CD4-positive, CD25-positive, alpha-beta regulatory T cell (primary cell): ENCODE measurements around the gene LEP. TPM values are rescaled to one million over a fixed set of nuclear protein-coding genes. Genes with fewer than 3 reads are reported as not detected.

Experiments used
- ATAC-seq, 2 donors: fragments of 150-1000 bp; cut with Tn5 transposase; one replicate each; pipeline ENCODE4 v1.10.0; 2021; ENCODE audit warnings: low read depth in 2 of 2, moderate number of reproducible peaks in 2 of 2, moderate library complexity in 1 of 2
- DNase-seq, 3 donors: peaks; one replicate each; pipeline versions ENCODE4 v3.0.0 to v3.0.0-alpha.2; 2012 to 2022; ENCODE audit warnings: mixed read lengths in 1 of 3
- H3K27ac ChIP-seq: one replicate; pipeline ENCODE4 v1.7.0; 2013; ENCODE audit warnings: mild to moderate bottlenecking, low read length; ENCODE audit not compliant: insufficient read depth, poor library complexity, severe bottlenecking
- H3K27me3 ChIP-seq: one replicate; pipeline ENCODE4 v1.7.0; 2013; ENCODE audit warnings: low read length; ENCODE audit not compliant: control insufficient read depth, insufficient read depth
- H3K36me3 ChIP-seq: one replicate; pipeline ENCODE4 v1.7.0; 2013; ENCODE audit warnings: mild to moderate bottlenecking, low read length, moderate library complexity; ENCODE audit not compliant: control insufficient read depth, insufficient read depth
- H3K4me1 ChIP-seq: 2 replicates; pipeline ENCODE4 v1.7.0; 2013; ENCODE audit warnings: mild to moderate bottlenecking, low read length; ENCODE audit not compliant: insufficient read depth, control insufficient read depth, poor library complexity, severe bottlenecking
- H3K4me3 ChIP-seq: one replicate; pipeline ENCODE4 v1.7.0; 2013; ENCODE audit warnings: low read depth, mild to moderate bottlenecking, low read length, moderate library complexity
- H3K9me3 ChIP-seq, 2 experiments: 1 replicate in 1 of 2; 2 replicates in 1 of 2; pipeline ENCODE4 v1.7.0; 2013; ENCODE audit warnings: low read length in 2 of 2, mild to moderate bottlenecking in 1 of 2, moderate library complexity in 1 of 2; ENCODE audit not compliant: control insufficient read depth in 2 of 2
- H3K27ac Mint-ChIP-seq, 3 donors: one replicate each; pipeline ENCODE4 v1.8.0; 2020 to 2022; ENCODE audit warnings: mild to moderate bottlenecking in 3 of 3, mixed read lengths in 3 of 3, moderate library complexity in 2 of 3
- H3K27me3 Mint-ChIP-seq: one replicate; pipeline ENCODE4 v1.8.0; 2022; ENCODE audit warnings: mild to moderate bottlenecking, mixed read lengths
- H3K36me3 Mint-ChIP-seq: one replicate; pipeline ENCODE4 v1.8.0; 2020; ENCODE audit warnings: mixed read lengths
- H3K4me1 Mint-ChIP-seq, 4 donors: one replicate each; pipeline ENCODE4 v1.8.0; 2020 to 2022; ENCODE audit warnings: mixed read lengths in 4 of 4, mild to moderate bottlenecking in 1 of 4
- H3K4me3 Mint-ChIP-seq, 4 donors: one replicate each; pipeline ENCODE4 v1.8.0; 2020 to 2022; ENCODE audit warnings: mild to moderate bottlenecking in 4 of 4, mixed read lengths in 4 of 4, moderate library complexity in 3 of 4
- H3K9me3 Mint-ChIP-seq, 7 donors: one replicate each; pipeline ENCODE4 v1.8.0; 2020 to 2022; ENCODE audit warnings: mixed read lengths in 7 of 7, mild to moderate bottlenecking in 3 of 7, moderate library complexity in 2 of 7
- polyA plus RNA-seq, 4 donors: library from polyadenylated mRNA; unstranded; fragments of 300-500 nt; fragmentation: Illumina TruSeq; gene quantifications; one replicate each; pipeline ENCODE4 v1.2.3, GENCODE V29; 2021
- total RNA-seq: library from RNA; stranded (reverse); gene quantifications from one replicate; pipeline ENCODE4 v1.2.3, GENCODE V29; 2022

The LEP gene
- total and polyA plus RNA-seq, 5 donors from 2014 or later = not detected

- Mint-ChIP-seq H3K4me1 (no peaks in the 10 kb centered on the region), H3K27me3 (peaks cover 11% of the 10 kb centered on the region), H3K36me3 (no peaks in the 10 kb centered on the region), H3K27ac (no peak overlapping the region), H3K9me3 (peaks cover 0 to 1% (median 0%) of the 10 kb centered on the region in 7 donors), H3K4me3 (no peak overlapping the region)
- no peak overlapping the region for H3K4me3 ChIP-seq
- ATAC-seq (no peak), DNase-seq (no peak)
- H3K27me3 ChIP-seq = peaks cover 8% of the 10 kb centered on the region
- no peaks in the 10 kb centered on the region for H3K9me3 ChIP-seq
- no peaks in the 10 kb centered on the region for H3K36me3 ChIP-seq
- no peaks in the 10 kb centered on the region for H3K4me1 ChIP-seq
- no peak overlapping the region for H3K27ac ChIP-seq
These were observed 25.8 kb upstream of the LEP start for GRCh38 chr7:128215281-128215680.

- H3K4me3 ChIP-seq = no peak overlapping the region
- Mint-ChIP-seq H3K36me3 (no peaks in the 10 kb centered on the region), H3K4me3 (no peak overlapping the region), H3K4me1 (no peaks in the 10 kb centered on the region), H3K9me3 (peaks cover 0 to 1% (median 0%) of the 10 kb centered on the region in 7 donors), H3K27ac (no peak overlapping the region), H3K27me3 (peaks cover 15% of the 10 kb centered on the region)
- H3K4me1 ChIP-seq = no peaks in the 10 kb centered on the region
- ATAC-seq (no peak), DNase-seq (no peak)
- H3K9me3 ChIP-seq = no peaks in the 10 kb centered on the region
- peaks cover 8% of the 10 kb centered on the region for H3K27me3 ChIP-seq
- no peak overlapping the region for H3K27ac ChIP-seq
- H3K36me3 ChIP-seq = no peaks in the 10 kb centered on the region
These were observed 25.3 kb upstream of the LEP start for GRCh38 chr7:128215739-128216138.

- Mint-ChIP-seq H3K9me3 (peaks cover 0 to 1% (median 0%) of the 10 kb centered on the region in 7 donors), H3K27me3 (peaks cover 29% of the 10 kb centered on the region), H3K4me1 (no peaks in the 10 kb centered on the region), H3K36me3 (no peaks in the 10 kb centered on the region), H3K27ac (peak overlapping the region in 1 of 3 donors; percentile 45), H3K4me3 (no peak overlapping the region)
- DNase-seq = no peak
- H3K4me3 ChIP-seq = no peak overlapping the region
- no peaks in the 10 kb centered on the region for H3K36me3 ChIP-seq
- no peaks in the 10 kb centered on the region for H3K4me1 ChIP-seq
- ATAC-seq = no peak
- H3K9me3 ChIP-seq = no peaks in the 10 kb centered on the region
- peaks cover 8% of the 10 kb centered on the region for H3K27me3 ChIP-seq
- H3K27ac ChIP-seq = no peak overlapping the region
These were observed 23.9 kb upstream of the LEP start for GRCh38 chr7:128217030-128217805.

- Histone ChIP-seq H3K4me3 (no peak overlapping the region), H3K9me3 (no peaks in the 10 kb centered on the region), H3K36me3 (no peaks in the 10 kb centered on the region), H3K27me3 (peaks cover 8% of the 10 kb centered on the region), H3K27ac (no peak overlapping the region), H3K4me1 (no peaks in the 10 kb centered on the region)
- no peak overlapping the region for H3K27ac Mint-ChIP-seq
- no peaks in the 10 kb centered on the region for H3K4me1 Mint-ChIP-seq
- ATAC-seq = no peak
- peaks cover 0 to 1% (median 0%) of the 10 kb centered on the region in 7 donors for H3K9me3 Mint-ChIP-seq
- H3K4me3 Mint-ChIP-seq = no peak overlapping the region
- DNase-seq = no peak
- H3K27me3 Mint-ChIP-seq = peaks cover 29% of the 10 kb centered on the region
- no peaks in the 10 kb centered on the region for H3K36me3 Mint-ChIP-seq
These were observed 23.0 kb upstream of the LEP start for GRCh38 chr7:128217967-128218652.

- no peaks in the 10 kb centered on the region for H3K9me3 ChIP-seq
- H3K27me3 ChIP-seq = peaks cover 8% of the 10 kb centered on the region
- DNase-seq (no peak), ATAC-seq (no peak)
- Mint-ChIP-seq H3K9me3 (no peaks in the 10 kb centered on the region), H3K27ac (no peak overlapping the region), H3K27me3 (peaks cover 29% of the 10 kb centered on the region), H3K4me3 (no peak overlapping the region), H3K36me3 (no peaks in the 10 kb centered on the region), H3K4me1 (no peaks in the 10 kb centered on the region)
- no peaks in the 10 kb centered on the region for H3K36me3 ChIP-seq
- H3K27ac ChIP-seq = no peak overlapping the region
- H3K4me1 ChIP-seq = no peaks in the 10 kb centered on the region
- H3K4me3 ChIP-seq = no peak overlapping the region
These were observed 21.4 kb upstream of the LEP start for GRCh38 chr7:128219636-128220035.

- DNase-seq (no peak), ATAC-seq (no peak)
- H3K9me3 ChIP-seq = no peaks in the 10 kb centered on the region
- no peak overlapping the region for H3K27ac ChIP-seq
- H3K4me3 ChIP-seq = no peak overlapping the region
- no peaks in the 10 kb centered on the region for H3K4me1 ChIP-seq
- Mint-ChIP-seq H3K27me3 (peaks cover 39% of the 10 kb centered on the region), H3K4me3 (no peak overlapping the region), H3K4me1 (no peaks in the 10 kb centered on the region), H3K36me3 (no peaks in the 10 kb centered on the region), H3K27ac (no peak overlapping the region), H3K9me3 (peaks cover 0 to 4% (median 0%) of the 10 kb centered on the region in 7 donors)
- H3K36me3 ChIP-seq = no peaks in the 10 kb centered on the region
- no peaks in the 10 kb centered on the region for H3K27me3 ChIP-seq
These were observed 19.1 kb upstream of the LEP start for GRCh38 chr7:128221929-128222403.

- DNase-seq (no peak), ATAC-seq (no peak)
- H3K4me1 ChIP-seq = no peaks in the 10 kb centered on the region
- H3K4me3 ChIP-seq = no peak overlapping the region
- no peaks in the 10 kb centered on the region for H3K9me3 ChIP-seq
- H3K27me3 ChIP-seq = no peaks in the 10 kb centered on the region
- Mint-ChIP-seq H3K27ac (peak overlapping the region in 1 of 3 donors; percentile 62), H3K27me3 (peaks cover 39% of the 10 kb centered on the region), H3K4me3 (no peak overlapping the region), H3K9me3 (peaks cover 0 to 5% (median 0%) of the 10 kb centered on the region in 7 donors), H3K4me1 (no peaks in the 10 kb centered on the region), H3K36me3 (no peaks in the 10 kb centered on the region)
- H3K27ac ChIP-seq = no peak overlapping the region
- no peaks in the 10 kb centered on the region for H3K36me3 ChIP-seq
These were observed 14.7 kb upstream of the LEP start for GRCh38 chr7:128226132-128226980.
